ENCODE measurements around the gene RPP25L. TPM values are rescaled to one million over a fixed set of nuclear protein-coding genes. Genes with fewer than 3 reads are reported as not detected.

Gene RPP25L
- total and polyA plus RNA-seq, 2 experiments from 2014 or later = 16.4 to 25.1 TPM

DNA sequence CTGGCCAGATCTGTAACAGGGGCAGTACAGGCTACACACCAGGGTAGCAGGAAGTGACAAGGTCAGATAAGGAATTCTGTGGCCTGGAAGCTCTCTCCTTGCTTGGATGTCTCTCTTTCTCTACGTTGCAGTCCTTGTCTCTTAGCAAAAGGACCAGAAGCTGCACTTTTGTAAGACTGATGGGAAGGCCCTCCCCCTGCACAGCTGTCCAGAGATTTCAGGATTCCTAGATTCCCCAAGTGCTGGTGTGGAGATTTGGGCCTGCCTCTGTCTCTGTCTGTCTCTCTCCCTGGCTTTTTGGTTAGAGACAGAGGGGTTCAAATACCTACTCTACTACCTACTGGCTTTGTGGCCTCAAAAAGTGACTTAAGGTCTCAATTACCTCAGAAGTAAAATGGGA is 12.4 kb downstream of the RPP25L start:
- no peaks in the 10 kb centered on the region for H3K79me2 ChIP-seq (replicated peaks; ENCODE audit: insufficient read depth)
- H3K4me2 ChIP-seq = no peak overlapping the region
- DNase-seq (ENCODE audit: low spot score) (no peak), ATAC-seq (no peak)
- no peaks in the 10 kb centered on the region for H3F3A ChIP-seq (replicated peaks; ENCODE audit: low read depth)
- no peaks in the 10 kb centered on the region for H3K9me2 ChIP-seq (ENCODE audit: insufficient read depth)
- Mint-ChIP-seq H3K4me1 (peaks cover 13% of the 10 kb centered on the region), H3K27me3 (ENCODE audit: insufficient read depth, low read depth, poor library complexity) (peaks cover 9% of the 10 kb centered on the region), H3K9me3 (no peaks in the 10 kb centered on the region; the same call in 2 of the 3 replicates), H3K4me3 (no peak overlapping the region), H3K27ac (no peak overlapping the region), H3K36me3 (ENCODE audit: low read depth) (no peaks in the 10 kb centered on the region)
- no peaks in the 10 kb centered on the region for H3K4me1 ChIP-seq (ENCODE audit: insufficient read depth)
- peaks cover 11% of the 10 kb centered on the region; the same call in 1 of the 2 replicates for H3K27me3 ChIP-seq (ENCODE audit: insufficient read depth)
- no peak overlapping the region for H2AFZ ChIP-seq
- no peaks in the 10 kb centered on the region; the same call in 1 of the 2 replicates for H4K20me1 ChIP-seq (replicated peaks; ENCODE audit: insufficient read depth)
- no peak overlapping the region for H3K27ac ChIP-seq (ENCODE audit: low read depth)
- TF ChIP-seq NANOG (IDR thresholded peaks at IDR 0.05; ENCODE audit: borderline replicate concordance) (no peak), JUNB (IDR thresholded peaks at IDR 0.05; ENCODE audit: unreplicated experiment) (no peak), POLR2AphosphoS5 (IDR thresholded peaks at IDR 0.05; ENCODE audit: low read depth) (no peak), ZNF331 (CRISPR knock-in tag; IDR thresholded peaks at IDR 0.05; ENCODE audit: low read depth) (no peak), EZH2 (IDR thresholded peaks at IDR 0.05; ENCODE audit: low read depth, unreplicated experiment) (no peak), STAT1 (IDR thresholded peaks at IDR 0.05; ENCODE audit: unreplicated experiment) (no peak), ZNF114 (CRISPR knock-in tag; IDR thresholded peaks at IDR 0.05) (no peak), CREB1 (CRISPR knock-in tag; IDR thresholded peaks at IDR 0.05; ENCODE audit: low read depth) (no peak), EZH2phosphoT487 (IDR thresholded peaks at IDR 0.05; ENCODE audit: unreplicated experiment) (no peak)
- TF ChIP-seq, protein P1, sequence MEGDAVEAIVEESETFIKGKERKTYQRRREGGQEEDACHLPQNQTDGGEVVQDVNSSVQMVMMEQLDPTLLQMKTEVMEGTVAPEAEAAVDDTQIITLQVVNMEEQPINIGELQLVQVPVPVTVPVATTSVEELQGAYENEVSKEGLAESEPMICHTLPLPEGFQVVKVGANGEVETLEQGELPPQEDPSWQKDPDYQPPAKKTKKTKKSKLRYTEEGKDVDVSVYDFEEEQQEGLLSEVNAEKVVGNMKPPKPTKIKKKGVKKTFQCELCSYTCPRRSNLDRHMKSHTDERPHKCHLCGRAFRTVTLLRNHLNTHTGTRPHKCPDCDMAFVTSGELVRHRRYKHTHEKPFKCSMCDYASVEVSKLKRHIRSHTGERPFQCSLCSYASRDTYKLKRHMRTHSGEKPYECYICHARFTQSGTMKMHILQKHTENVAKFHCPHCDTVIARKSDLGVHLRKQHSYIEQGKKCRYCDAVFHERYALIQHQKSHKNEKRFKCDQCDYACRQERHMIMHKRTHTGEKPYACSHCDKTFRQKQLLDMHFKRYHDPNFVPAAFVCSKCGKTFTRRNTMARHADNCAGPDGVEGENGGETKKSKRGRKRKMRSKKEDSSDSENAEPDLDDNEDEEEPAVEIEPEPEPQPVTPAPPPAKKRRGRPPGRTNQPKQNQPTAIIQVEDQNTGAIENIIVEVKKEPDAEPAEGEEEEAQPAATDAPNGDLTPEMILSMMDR (conservative IDR thresholded peaks at IDR 0.05; ENCODE audit: low read depth in 2 of 2) = no peak
- TF ChIP-seq, protein P2, sequence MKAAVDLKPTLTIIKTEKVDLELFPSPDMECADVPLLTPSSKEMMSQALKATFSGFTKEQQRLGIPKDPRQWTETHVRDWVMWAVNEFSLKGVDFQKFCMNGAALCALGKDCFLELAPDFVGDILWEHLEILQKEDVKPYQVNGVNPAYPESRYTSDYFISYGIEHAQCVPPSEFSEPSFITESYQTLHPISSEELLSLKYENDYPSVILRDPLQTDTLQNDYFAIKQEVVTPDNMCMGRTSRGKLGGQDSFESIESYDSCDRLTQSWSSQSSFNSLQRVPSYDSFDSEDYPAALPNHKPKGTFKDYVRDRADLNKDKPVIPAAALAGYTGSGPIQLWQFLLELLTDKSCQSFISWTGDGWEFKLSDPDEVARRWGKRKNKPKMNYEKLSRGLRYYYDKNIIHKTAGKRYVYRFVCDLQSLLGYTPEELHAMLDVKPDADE (IDR thresholded peaks at IDR 0.05) = no peak
- TF ChIP-seq, protein P3, sequence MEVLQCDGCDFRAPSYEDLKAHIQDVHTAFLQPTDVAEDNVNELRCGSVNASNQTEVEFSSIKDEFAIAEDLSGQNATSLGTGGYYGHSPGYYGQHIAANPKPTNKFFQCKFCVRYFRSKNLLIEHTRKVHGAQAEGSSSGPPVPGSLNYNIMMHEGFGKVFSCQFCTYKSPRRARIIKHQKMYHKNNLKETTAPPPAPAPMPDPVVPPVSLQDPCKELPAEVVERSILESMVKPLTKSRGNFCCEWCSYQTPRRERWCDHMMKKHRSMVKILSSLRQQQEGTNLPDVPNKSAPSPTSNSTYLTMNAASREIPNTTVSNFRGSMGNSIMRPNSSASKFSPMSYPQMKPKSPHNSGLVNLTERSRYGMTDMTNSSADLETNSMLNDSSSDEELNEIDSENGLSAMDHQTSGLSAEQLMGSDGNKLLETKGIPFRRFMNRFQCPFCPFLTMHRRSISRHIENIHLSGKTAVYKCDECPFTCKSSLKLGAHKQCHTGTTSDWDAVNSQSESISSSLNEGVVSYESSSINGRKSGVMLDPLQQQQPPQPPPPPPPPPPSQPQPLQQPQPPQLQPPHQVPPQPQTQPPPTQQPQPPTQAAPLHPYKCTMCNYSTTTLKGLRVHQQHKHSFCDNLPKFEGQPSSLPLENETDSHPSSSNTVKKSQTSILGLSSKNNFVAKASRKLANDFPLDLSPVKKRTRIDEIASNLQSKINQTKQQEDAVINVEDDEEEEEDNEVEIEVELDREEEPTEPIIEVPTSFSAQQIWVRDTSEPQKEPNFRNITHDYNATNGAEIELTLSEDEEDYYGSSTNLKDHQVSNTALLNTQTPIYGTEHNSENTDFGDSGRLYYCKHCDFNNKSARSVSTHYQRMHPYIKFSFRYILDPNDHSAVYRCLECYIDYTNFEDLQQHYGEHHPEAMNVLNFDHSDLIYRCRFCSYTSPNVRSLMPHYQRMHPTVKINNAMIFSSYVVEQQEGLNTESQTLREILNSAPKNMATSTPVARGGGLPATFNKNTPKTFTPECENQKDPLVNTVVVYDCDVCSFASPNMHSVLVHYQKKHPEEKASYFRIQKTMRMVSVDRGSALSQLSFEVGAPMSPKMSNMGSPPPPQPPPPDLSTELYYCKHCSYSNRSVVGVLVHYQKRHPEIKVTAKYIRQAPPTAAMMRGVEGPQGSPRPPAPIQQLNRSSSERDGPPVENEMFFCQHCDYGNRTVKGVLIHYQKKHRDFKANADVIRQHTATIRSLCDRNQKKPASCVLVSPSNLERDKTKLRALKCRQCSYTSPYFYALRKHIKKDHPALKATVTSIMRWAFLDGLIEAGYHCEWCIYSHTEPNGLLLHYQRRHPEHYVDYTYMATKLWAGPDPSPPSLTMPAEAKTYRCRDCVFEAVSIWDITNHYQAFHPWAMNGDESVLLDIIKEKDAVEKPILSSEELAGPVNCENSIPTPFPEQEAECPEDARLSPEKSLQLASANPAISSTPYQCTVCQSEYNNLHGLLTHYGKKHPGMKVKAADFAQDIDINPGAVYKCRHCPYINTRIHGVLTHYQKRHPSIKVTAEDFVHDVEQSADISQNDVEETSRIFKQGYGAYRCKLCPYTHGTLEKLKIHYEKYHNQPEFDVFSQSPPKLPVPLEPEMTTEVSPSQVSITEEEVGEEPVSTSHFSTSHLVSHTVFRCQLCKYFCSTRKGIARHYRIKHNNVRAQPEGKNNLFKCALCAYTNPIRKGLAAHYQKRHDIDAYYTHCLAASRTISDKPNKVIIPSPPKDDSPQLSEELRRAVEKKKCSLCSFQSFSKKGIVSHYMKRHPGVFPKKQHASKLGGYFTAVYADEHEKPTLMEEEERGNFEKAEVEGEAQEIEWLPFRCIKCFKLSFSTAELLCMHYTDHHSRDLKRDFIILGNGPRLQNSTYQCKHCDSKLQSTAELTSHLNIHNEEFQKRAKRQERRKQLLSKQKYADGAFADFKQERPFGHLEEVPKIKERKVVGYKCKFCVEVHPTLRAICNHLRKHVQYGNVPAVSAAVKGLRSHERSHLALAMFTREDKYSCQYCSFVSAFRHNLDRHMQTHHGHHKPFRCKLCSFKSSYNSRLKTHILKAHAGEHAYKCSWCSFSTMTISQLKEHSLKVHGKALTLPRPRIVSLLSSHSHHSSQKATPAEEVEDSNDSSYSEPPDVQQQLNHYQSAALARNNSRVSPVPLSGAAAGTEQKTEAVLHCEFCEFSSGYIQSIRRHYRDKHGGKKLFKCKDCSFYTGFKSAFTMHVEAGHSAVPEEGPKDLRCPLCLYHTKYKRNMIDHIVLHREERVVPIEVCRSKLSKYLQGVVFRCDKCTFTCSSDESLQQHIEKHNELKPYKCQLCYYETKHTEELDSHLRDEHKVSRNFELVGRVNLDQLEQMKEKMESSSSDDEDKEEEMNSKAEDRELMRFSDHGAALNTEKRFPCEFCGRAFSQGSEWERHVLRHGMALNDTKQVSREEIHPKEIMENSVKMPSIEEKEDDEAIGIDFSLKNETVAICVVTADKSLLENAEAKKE (CRISPR knock-in tag; IDR thresholded peaks at IDR 0.05) = no peak
- TF ChIP-seq, protein P4, sequence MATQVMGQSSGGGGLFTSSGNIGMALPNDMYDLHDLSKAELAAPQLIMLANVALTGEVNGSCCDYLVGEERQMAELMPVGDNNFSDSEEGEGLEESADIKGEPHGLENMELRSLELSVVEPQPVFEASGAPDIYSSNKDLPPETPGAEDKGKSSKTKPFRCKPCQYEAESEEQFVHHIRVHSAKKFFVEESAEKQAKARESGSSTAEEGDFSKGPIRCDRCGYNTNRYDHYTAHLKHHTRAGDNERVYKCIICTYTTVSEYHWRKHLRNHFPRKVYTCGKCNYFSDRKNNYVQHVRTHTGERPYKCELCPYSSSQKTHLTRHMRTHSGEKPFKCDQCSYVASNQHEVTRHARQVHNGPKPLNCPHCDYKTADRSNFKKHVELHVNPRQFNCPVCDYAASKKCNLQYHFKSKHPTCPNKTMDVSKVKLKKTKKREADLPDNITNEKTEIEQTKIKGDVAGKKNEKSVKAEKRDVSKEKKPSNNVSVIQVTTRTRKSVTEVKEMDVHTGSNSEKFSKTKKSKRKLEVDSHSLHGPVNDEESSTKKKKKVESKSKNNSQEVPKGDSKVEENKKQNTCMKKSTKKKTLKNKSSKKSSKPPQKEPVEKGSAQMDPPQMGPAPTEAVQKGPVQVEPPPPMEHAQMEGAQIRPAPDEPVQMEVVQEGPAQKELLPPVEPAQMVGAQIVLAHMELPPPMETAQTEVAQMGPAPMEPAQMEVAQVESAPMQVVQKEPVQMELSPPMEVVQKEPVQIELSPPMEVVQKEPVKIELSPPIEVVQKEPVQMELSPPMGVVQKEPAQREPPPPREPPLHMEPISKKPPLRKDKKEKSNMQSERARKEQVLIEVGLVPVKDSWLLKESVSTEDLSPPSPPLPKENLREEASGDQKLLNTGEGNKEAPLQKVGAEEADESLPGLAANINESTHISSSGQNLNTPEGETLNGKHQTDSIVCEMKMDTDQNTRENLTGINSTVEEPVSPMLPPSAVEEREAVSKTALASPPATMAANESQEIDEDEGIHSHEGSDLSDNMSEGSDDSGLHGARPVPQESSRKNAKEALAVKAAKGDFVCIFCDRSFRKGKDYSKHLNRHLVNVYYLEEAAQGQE (IDR thresholded peaks at IDR 0.05; ENCODE audit: unreplicated experiment) = no peak
- H3K4me3 ChIP-seq = no peak overlapping the region
- H3K36me3 ChIP-seq (ENCODE audit: insufficient read depth) = no peaks in the 10 kb centered on the region
